Motor neuron (in vitro differentiated cells): ENCODE results near the gene MTA1. TPM values are rescaled to one million over a fixed set of nuclear protein-coding genes. Genes with fewer than 3 reads are reported as not detected.

ENCODE experiments used
- total RNA-seq, 8 experiments: library from RNA; unstranded; fragments of 300-600 nt; gene quantifications; 2 replicates each; pipeline versions ENCODE4 v1.2.3 to v1.2.4, GENCODE V29; 2022

MTA1 gene
- total RNA-seq, 8 experiments from 2014 or later, result 27.1 to 101 (median 52.4) TPM

Other genes with a start within 250 kb of the MTA1 start
- 10 to 100 TPM; 11.0 to 26.1 (median 20.8) TPM for gene NUDT14, start 238.5 kb upstream of the MTA1 start, total RNA-seq
- gene BTBD6, start 171.3 kb upstream of the MTA1 start, total RNA-seq, result 10 to 100 TPM; 18.8 to 29.3 (median 26.3) TPM
- 10 to 100 TPM; 14.4 to 36.3 (median 30.8) TPM for gene BRF1, start 118.8 kb upstream of the MTA1 start, total RNA-seq
- 10 to 100 TPM; 18.0 to 66.1 (median 49.7) TPM for gene PACS2, start 105.1 kb upstream of the MTA1 start, total RNA-seq
- gene TEX22, start 21.3 kb upstream of the MTA1 start, total RNA-seq, result 1 to 10 TPM in 1 of 8 experiments, under 1 TPM in 7; 0.25 to 1.1 (median 0.88) TPM
- 100 to 1,000 TPM in 1 of 8 experiments, 10 to 100 TPM in 6, 1 to 10 TPM in 1; 9.5 to 194 (median 55.0) TPM for gene CRIP2, start 55.0 kb downstream of the MTA1 start, total RNA-seq
- gene CRIP1, start 67.1 kb downstream of the MTA1 start, total RNA-seq, result 10 to 100 TPM in 2 of 8 experiments, 1 to 10 TPM in 6; 3.3 to 14.5 (median 5.1) TPM
- gene TEDC1, start 71.4 kb downstream of the MTA1 start, total RNA-seq, result 10 to 100 TPM in 2 of 8 experiments, 1 to 10 TPM in 6; 3.4 to 12.5 (median 5.0) TPM
- 1 to 10 TPM in 7 of 8 experiments, under 1 TPM in 1; 0.97 to 7.1 (median 3.0) TPM for gene TMEM121, start 106.8 kb downstream of the MTA1 start, total RNA-seq